SK-N-SH (cell line): ENCODE measurements around the gene IL1R2. TPM values are rescaled to one million over a fixed set of nuclear protein-coding genes. Genes with fewer than 3 reads are reported as not detected.

Source experiments
- CTCF ChIA-PET: fragments of 300-600, 350-600 bp; formaldehyde crosslinking; extraction: SDS; loops from one replicate; lab custom pipeline; 2021; lab: Yijun Ruan, JAX
- POLR2A ChIA-PET: fragments of 350-600 bp; sonication (Branson Sonifier 250); formaldehyde crosslinking; extraction: SDS; loops from one replicate; lab custom pipeline; 2020; ENCODE audit warnings: antibody characterized with exemption, inconsistent platforms; lab: Yijun Ruan, JAX
- DNase-seq: peaks from one replicate; pipeline ENCODE4 v3.0.0; 2012
- H2AFZ ChIP-seq: fragments of 200-600 bp; sonication (generic); 2 replicates; pipeline ENCODE4 v1.8.1; 2016; ENCODE audit warnings: antibody characterized with exemption, mild to moderate bottlenecking, low read depth
- H3F3A ChIP-seq: fragments of 200-600 bp; sonication (generic); replicated peaks from 2 replicates; pipeline ENCODE3; 2016; ENCODE audit warnings: antibody characterized with exemption, mild to moderate bottlenecking; ENCODE audit not compliant: insufficient read depth
- H3K27ac ChIP-seq, 2 experiments: fragments of 200-500 bp in 1 of 2; fragments of 200-600 bp in 1 of 2; sonication (Bioruptor generic) in 1 of 2; sonication (generic), shearing (Covaris generic) in 1 of 2; 2 replicates each; pipeline versions ENCODE4 v1.5.1 to v1.6.1; 2014 to 2016; ENCODE audit warnings: low read depth in 2 of 2, inconsistent platforms in 1 of 2, low read length in 1 of 2, mild to moderate bottlenecking in 1 of 2, mixed read lengths in 1 of 2
- H3K27me3 ChIP-seq: fragments of 200-600 bp; sonication (generic), shearing (Covaris generic); 2 replicates; pipeline ENCODE4 v1.6.1; 2016; ENCODE audit warnings: mixed run types; ENCODE audit not compliant: insufficient read depth
- H3K36me3 ChIP-seq, 2 experiments: fragments of 200-500 bp in 1 of 2; fragments of 200-600 bp in 1 of 2; sonication (Bioruptor generic) in 1 of 2; sonication (generic) in 1 of 2; replicated peaks in 1 of 2; 2 replicates each; pipeline versions ENCODE3 to v1.5.1; 2014 to 2016; ENCODE audit warnings: low read length in 1 of 2, mild to moderate bottlenecking in 1 of 2; ENCODE audit not compliant: insufficient read depth in 2 of 2, control insufficient read depth in 1 of 2
- H3K4me1 ChIP-seq, 2 experiments: fragments of 200-500 bp in 1 of 2; fragments of 200-600 bp in 1 of 2; sonication (Bioruptor generic) in 1 of 2; sonication (generic), shearing (Covaris generic) in 1 of 2; 2 replicates each; pipeline versions ENCODE4 v1.5.1 to v1.6.1; 2014 to 2016; ENCODE audit warnings: low read depth in 1 of 2, low read length in 1 of 2, mixed run types in 1 of 2; ENCODE audit not compliant: insufficient read depth in 2 of 2, control insufficient read depth in 1 of 2
- H3K4me2 ChIP-seq: fragments of 200-600 bp; sonication (generic), shearing (Covaris generic); 2 replicates; pipeline ENCODE4 v1.6.1; 2017; ENCODE audit warnings: mixed run types
- H3K4me3 ChIP-seq, 2 experiments: fragments of 200-500 bp in 1 of 2; fragments of 200-600 bp in 1 of 2; sonication (Bioruptor generic) in 1 of 2; sonication (generic), shearing (Covaris generic) in 1 of 2; 2 replicates each; pipeline versions ENCODE4 v1.5.1 to v1.8.1; 2014 to 2016; ENCODE audit warnings: low read depth in 2 of 2, inconsistent platforms in 1 of 2, low read length in 1 of 2, mild to moderate bottlenecking in 1 of 2, mixed read lengths in 1 of 2, moderate library complexity in 1 of 2
- H3K79me2 ChIP-seq: fragments of 200-600 bp; sonication (generic); 2 replicates; pipeline ENCODE4 v1.8.1; 2017; ENCODE audit warnings: mild to moderate bottlenecking; ENCODE audit not compliant: insufficient read depth
- H3K9ac ChIP-seq: fragments of 200-600 bp; sonication (generic); 2 replicates; pipeline ENCODE4 v1.6.1; 2017; ENCODE audit warnings: mixed run types
- H3K9me2 ChIP-seq: fragments of 200-600 bp; sonication (generic); 2 replicates; pipeline ENCODE4 v1.6.1; 2017; ENCODE audit warnings: mixed run types
- H3K9me3 ChIP-seq: fragments of 200-600 bp; sonication (generic); 2 replicates; pipeline ENCODE4 v1.6.1; 2017; ENCODE audit warnings: mixed run types, mild to moderate bottlenecking, moderate library complexity
- H4K20me1 ChIP-seq: fragments of 200-600 bp; sonication (generic); 2 replicates; pipeline ENCODE4 v1.6.1; 2017; ENCODE audit warnings: mild to moderate bottlenecking, mixed run types; ENCODE audit not compliant: insufficient read depth
- ELF1 ChIP-seq: IDR thresholded peaks from 2 replicates; pipeline ENCODE4 v1.4.0; 2012
- FOSL2 ChIP-seq: IDR thresholded peaks from 2 replicates; pipeline ENCODE4 v1.4.0; 2012; ENCODE audit warnings: low read depth, mild to moderate bottlenecking, moderate library complexity, borderline replicate concordance
- FOXJ3 ChIP-seq: sonication (generic); formaldehyde crosslinking; IDR thresholded peaks from 2 replicates; pipeline ENCODE4 v1.5.1; 2020; ENCODE audit warnings: mild to moderate bottlenecking, missing genetic modification reagents
- FOXM1 ChIP-seq: IDR thresholded peaks from 2 replicates; pipeline ENCODE4 v1.4.0; 2012; ENCODE audit warnings: low read depth, mild to moderate bottlenecking
- NRF1 ChIP-seq: IDR thresholded peaks from 2 replicates; pipeline ENCODE4 v1.6.1; 2012; ENCODE audit warnings: low read depth, mild to moderate bottlenecking, low read length
- PBX3 ChIP-seq: IDR thresholded peaks from 2 replicates; pipeline ENCODE4; 2012
- POLR2AphosphoS5 ChIP-seq: IDR thresholded peaks from 2 replicates; pipeline ENCODE4 v1.6.1; 2012; ENCODE audit warnings: low read depth, low read length
- RCOR1 ChIP-seq: fragments of 150-350 bp; IDR thresholded peaks from 2 replicates; pipeline ENCODE4 v1.6.1; 2017; ENCODE audit warnings: antibody characterized with exemption, low read length
- RXRA ChIP-seq: IDR thresholded peaks from 2 replicates; pipeline ENCODE4 v1.4.0; 2012; ENCODE audit warnings: low read depth, mild to moderate bottlenecking, borderline replicate concordance
- SIN3A ChIP-seq: IDR thresholded peaks from 2 replicates; pipeline ENCODE4 v1.6.1; 2012; ENCODE audit warnings: low read depth, mild to moderate bottlenecking, low read length, moderate library complexity, borderline replicate concordance
- SMC3 ChIP-seq: IDR thresholded peaks from 2 replicates; pipeline ENCODE4 v1.6.1; 2012; ENCODE audit warnings: low read depth, low read length, improper control_type of control experiment
- TEAD4 ChIP-seq: IDR thresholded peaks from 2 replicates; pipeline ENCODE4 v1.4.0; 2012; ENCODE audit warnings: mild to moderate bottlenecking, borderline replicate concordance; ENCODE audit not compliant: insufficient read depth
- USF1 ChIP-seq: IDR thresholded peaks from 2 replicates; pipeline ENCODE4 v1.4.0; 2012; ENCODE audit warnings: low read depth, borderline replicate concordance
- USF2 ChIP-seq: fragments of 150-350 bp; IDR thresholded peaks from 2 replicates; pipeline ENCODE4 v1.6.1; 2017; ENCODE audit warnings: antibody characterized with exemption, low read length, low read depth, borderline replicate concordance
- YY1 ChIP-seq: IDR thresholded peaks from 2 replicates; pipeline ENCODE4 v1.4.0; 2012; ENCODE audit warnings: low read depth, mild to moderate bottlenecking
- ZBTB33 ChIP-seq: IDR thresholded peaks from 2 replicates; pipeline ENCODE4 v1.4.0; 2012; ENCODE audit warnings: low read depth, borderline replicate concordance
- WGBS: methylation state at CpG from one replicate; pipeline ENCODE4 v1.1.6; 2017; ENCODE audit warnings: low lambda C conversion rate; 5-methylcytosine and 5-hydroxymethylcytosine counted together
- polyA plus RNA-seq, 3 experiments: library from polyadenylated mRNA; depleted of rRNA; stranded (reverse); fragments of >200 nt; gene quantifications; 2 replicates each; pipeline ENCODE4 v1.2.3, GENCODE V29; 2012

The IL1R2 gene
- polyA plus RNA-seq, 1 of the 3 experiments (the other 2 are of a cell fraction), result 0.16 TPM

GRCh38 chr2:102057502-102058292, 65.9 kb downstream of the IL1R2 start:
- H4K20me1 ChIP-seq, result no peaks in the 10 kb centered on the region
- ChIA-PET POLR2A (no interaction called here), CTCF (interaction anchor here (1.3 to 1.4 kb wide), 2 partner anchors 37 to 183 kb away, joined by 3 to 4 read pairs; no protein-coding TSS in a partner anchor)
- H3F3A ChIP-seq, result peaks cover 7% of the 10 kb centered on the region
- H3K27ac ChIP-seq, result no peak overlapping the region
- no peaks in the 10 kb centered on the region for H3K79me2 ChIP-seq
- no peak for DNase-seq
- 84% methylated on average over 14 of the region's 14 CpGs for WGBS
- no peak for TF ChIP-seq RCOR1
- no peak for TF ChIP-seq POLR2AphosphoS5
- TF ChIP-seq ELF1, result no peak
- TF ChIP-seq FOXM1, result no peak
- TF ChIP-seq ZBTB33, result no peak
- no peak for TF ChIP-seq SIN3A
- TF ChIP-seq USF1, result no peak
- no peak for TF ChIP-seq SMC3
- TF ChIP-seq, all 33 proteins: peak for 0
- Histone ChIP-seq H3K9me2 (no peaks in the 10 kb centered on the region), H2AFZ (no peak overlapping the region), H3K9ac (no peak overlapping the region), H3K4me1 (peaks cover under 1 to 9% of the 10 kb centered on the region in 2 experiments), H3K4me3 (no peak overlapping the region), H3K4me2 (no peak overlapping the region), H3K36me3 (no peaks in the 10 kb centered on the region), H3K9me3 (no peaks in the 10 kb centered on the region), H3K27me3 (no peaks in the 10 kb centered on the region)

- Histone ChIP-seq H3K36me3 (no peaks in the 10 kb centered on the region), H3K9ac (no peak overlapping the region), H3K79me2 (no peaks in the 10 kb centered on the region), H3K4me1 (peaks cover 7 to 16% of the 10 kb centered on the region in 2 experiments), H3K27ac (no peak overlapping the region), H3K9me2 (no peaks in the 10 kb centered on the region), H3F3A (peaks cover 14% of the 10 kb centered on the region), H2AFZ (no peak overlapping the region), H3K4me2 (no peak overlapping the region), H3K4me3 (no peak overlapping the region), H3K27me3 (no peaks in the 10 kb centered on the region), H4K20me1 (no peaks in the 10 kb centered on the region), H3K9me3 (no peaks in the 10 kb centered on the region)
- WGBS, result 88% methylated on average over 6 of the region's 8 CpGs
- POLR2A ChIA-PET, result no interaction called here
- CTCF ChIA-PET, result interaction anchor here (1.3 to 1.4 kb wide), 2 partner anchors 38 to 182 kb away, joined by 3 to 4 read pairs; no protein-coding TSS in a partner anchor
- no peak for TF ChIP-seq RXRA
- TF ChIP-seq YY1, result no peak
- no peak for TF ChIP-seq USF2
- no peak for TF ChIP-seq PBX3
- TF ChIP-seq FOXJ3 (CRISPR knock-in tag), result no peak
- no peak for TF ChIP-seq NRF1
- no peak for TF ChIP-seq FOSL2
- TF ChIP-seq TEAD4, result no peak
- DNase-seq, result no peak
Measured at GRCh38 chr2:102058293-102058833, 66.6 kb downstream of the IL1R2 start.
